A549 (cell line): ENCODE data around the gene KNOP1. TPM values are rescaled to one million over a fixed set of nuclear protein-coding genes. Genes with fewer than 3 reads are reported as not detected.

Source experiments
- ATAC-seq, 2 experiments: fragments of 200-7000 bp in 1 of 2; fragments of >200 bp in 1 of 2; cut with Nextera tagmentation in 1 of 2; cut with Tn5 transposase in 1 of 2; 3 replicates each; pipeline versions ENCODE4 v1.8.0 to v1.9.1; 2018 to 2020; ENCODE audit warnings: mild to moderate bottlenecking in 1 of 2, moderate library complexity in 1 of 2
- CTCF ChIA-PET: fragments of 300-600 bp; sonication (Branson Sonifier 250); formaldehyde crosslinking; extraction: SDS; loops from one replicate; lab custom pipeline; 2021; ENCODE audit warnings: antibody characterized with exemption, inconsistent platforms; lab: Yijun Ruan, JAX
- POLR2A ChIA-PET: fragments of 350-600 bp; formaldehyde crosslinking; extraction: SDS; loops from one replicate; lab custom pipeline; 2021; ENCODE audit warnings: antibody characterized with exemption, inconsistent platforms; lab: Yijun Ruan, JAX
- DNase-seq, 2 experiments: peaks; one replicate each; pipeline versions ENCODE4 v3.0.0 to v3.0.0-alpha.2; 2011 to 2016; ENCODE audit warnings: low read depth in 1 of 2, low spot score in 1 of 2
- FAIRE-seq: peaks from 2 replicates; lab custom pipeline; 2011; peaks lifted over from hg19 to GRCh38; lab: Jason Lieb, UNC
- H3K27ac ChIP-seq, 2 experiments: fragments of >200 bp; sonication (Bioruptor Twin); formaldehyde crosslinking; 3 replicates each; pipeline ENCODE4 v1.5.1; 2016 to 2017
- H3K4me1 ChIP-seq: fragments of >200 bp; sonication (Bioruptor Twin); formaldehyde crosslinking; 3 replicates; pipeline ENCODE4 v1.6.1; 2016
- H3K4me2 ChIP-seq: fragments of >200 bp; sonication (Bioruptor Twin); formaldehyde crosslinking; 3 replicates; pipeline ENCODE4 v1.6.1; 2016
- H3K4me3 ChIP-seq: fragments of >200 bp; sonication (Bioruptor Twin); formaldehyde crosslinking; 3 replicates; pipeline ENCODE4 v1.5.1; 2016
- H3K9me3 ChIP-seq: fragments of >200 bp; sonication (Bioruptor Twin); formaldehyde crosslinking; 3 replicates; pipeline ENCODE4 v1.6.1; 2016
- ATOH8 ChIP-seq: fragments of 250-450 bp; sonication (Bioruptor Pico); IDR thresholded peaks from 2 replicates; pipeline ENCODE4 v1.5.0; 2020; ENCODE audit warnings: low read depth, mild to moderate bottlenecking, moderate library complexity
- BCL3 ChIP-seq: fragments of >200 bp; sonication (Bioruptor Twin); formaldehyde crosslinking; IDR thresholded peaks from 3 replicates; pipeline ENCODE4 v1.6.1; 2016
- CBX2 ChIP-seq: fragments of 200-600 bp; sonication (generic); IDR thresholded peaks from 2 replicates; pipeline ENCODE4 v1.6.1; 2016; ENCODE audit warnings: low read depth, mild to moderate bottlenecking, borderline replicate concordance
- CEBPB ChIP-seq, 2 experiments: fragments of >200 bp in 1 of 2; sonication (Bioruptor Twin) in 1 of 2; formaldehyde crosslinking in 1 of 2; IDR thresholded peaks; 2 replicates each; pipeline ENCODE4 v1.6.1; 2012 to 2016
- E2F6 ChIP-seq: IDR thresholded peaks from 2 replicates; pipeline ENCODE4 v1.6.1; 2012; ENCODE audit warnings: low read depth, borderline replicate concordance
- FOSB ChIP-seq: fragments of 250-450 bp; sonication (Bioruptor Pico); IDR thresholded peaks from 2 replicates; pipeline ENCODE4 v1.5.0; 2020; ENCODE audit warnings: mild to moderate bottlenecking, moderate library complexity
- FOSL2 ChIP-seq, 2 experiments: fragments of 450-650 bp in 1 of 2; fragments of >200 bp in 1 of 2; sonication (Bioruptor Twin) in 1 of 2; formaldehyde crosslinking; IDR thresholded peaks; 2 replicates each; pipeline versions ENCODE4 v1.5.0 to v1.6.1; 2016 to 2020; ENCODE audit warnings: mild to moderate bottlenecking in 1 of 2, moderate library complexity in 1 of 2
- GATA3 ChIP-seq: IDR thresholded peaks from 2 replicates; pipeline ENCODE4 v1.6.1; 2012; ENCODE audit warnings: borderline replicate concordance
- HDAC2 ChIP-seq: fragments of 200-600 bp; sonication (generic); IDR thresholded peaks from 2 replicates; pipeline ENCODE4 v1.6.1; 2016
- HES2 ChIP-seq: fragments of >200 bp; sonication (Bioruptor Twin); formaldehyde crosslinking; IDR thresholded peaks from 2 replicates; pipeline ENCODE4 v1.6.1; 2016
- HEYL ChIP-seq: fragments of 250-450 bp; sonication (Bioruptor Pico); IDR thresholded peaks from 2 replicates; pipeline ENCODE4 v1.8.0; 2021; ENCODE audit warnings: mild to moderate bottlenecking, moderate library complexity
- HMGXB4 ChIP-seq: fragments of 250-450 bp; sonication (Bioruptor Pico); IDR thresholded peaks from 2 replicates; pipeline ENCODE4 v1.5.0; 2021; ENCODE audit warnings: mild to moderate bottlenecking, moderate library complexity, borderline replicate concordance
- HOXB5 ChIP-seq: fragments of 250-450 bp; sonication (Bioruptor Pico); IDR thresholded peaks from 2 replicates; pipeline ENCODE4 v1.5.0; 2020; ENCODE audit warnings: mild to moderate bottlenecking, moderate library complexity
- KDM1A ChIP-seq: fragments of 200-600 bp; sonication (generic); IDR thresholded peaks from 2 replicates; pipeline ENCODE4 v1.6.1; 2016; ENCODE audit warnings: low read depth, mild to moderate bottlenecking
- MAX ChIP-seq: IDR thresholded peaks from 2 replicates; pipeline ENCODE4 v1.6.1; 2012
- MYC ChIP-seq: IDR thresholded peaks from 2 replicates; pipeline ENCODE4 v1.6.1; 2012; ENCODE audit warnings: mild to moderate bottlenecking, inconsistent platforms, low read length, improper control_type of control experiment, borderline replicate concordance
- NPAS2 ChIP-seq: fragments of 250-450 bp; sonication (Bioruptor Pico); IDR thresholded peaks from 2 replicates; pipeline ENCODE4 v1.8.0; 2022; ENCODE audit warnings: mild to moderate bottlenecking, moderate library complexity, borderline replicate concordance
- NR3C1 ChIP-seq: fragments of >200 bp; sonication (Bioruptor Twin); formaldehyde crosslinking; IDR thresholded peaks from 3 replicates; pipeline ENCODE4 v1.6.1; 2017
- PBX3 ChIP-seq: IDR thresholded peaks from 2 replicates; pipeline ENCODE4 v1.6.1; 2012
- POLR2A ChIP-seq: IDR thresholded peaks from 2 replicates; pipeline ENCODE4 v1.6.1; 2012; ENCODE audit warnings: mild to moderate bottlenecking, low read length
- POLR2AphosphoS2 ChIP-seq: conservative IDR thresholded peaks from 2 replicates; pipeline ENCODE4 v1.6.1; 2012; ENCODE audit warnings: low read length, improper control_type of control experiment, inconsistent platforms
- RAD21 ChIP-seq, 2 experiments: fragments of >200 bp in 1 of 2; sonication (Bioruptor Twin) in 1 of 2; formaldehyde crosslinking in 1 of 2; IDR thresholded peaks in 1 of 2; conservative IDR thresholded peaks in 1 of 2; 2 replicates in 1 of 2; 3 replicates in 1 of 2; pipeline ENCODE4 v1.6.1; 2012 to 2018; ENCODE audit warnings: inconsistent platforms in 1 of 2
- RARB ChIP-seq: fragments of 250-450 bp; sonication (Bioruptor Pico); IDR thresholded peaks from 2 replicates; pipeline ENCODE4 v1.8.0; 2021; ENCODE audit warnings: mild to moderate bottlenecking, moderate library complexity
- RCOR1 ChIP-seq: fragments of 150-350 bp; IDR thresholded peaks from 2 replicates; pipeline ENCODE4 v1.6.1; 2014; ENCODE audit warnings: antibody characterized with exemption, low read length, low read depth
- RFX5 ChIP-seq: fragments of 450-650 bp; IDR thresholded peaks from 2 replicates; pipeline ENCODE4 v1.7.1; 2014; ENCODE audit warnings: antibody characterized with exemption, mild to moderate bottlenecking, moderate library complexity
- RNF2 ChIP-seq: fragments of 200-600 bp; sonication (generic); IDR thresholded peaks from 2 replicates; pipeline ENCODE4 v1.6.1; 2016; ENCODE audit warnings: low read depth, mild to moderate bottlenecking, antibody characterized with exemption, moderate library complexity, borderline replicate concordance
- SMC3 ChIP-seq: fragments of >200 bp; sonication (Bioruptor Twin); formaldehyde crosslinking; IDR thresholded peaks from 3 replicates; pipeline ENCODE4 v1.6.1; 2018; ENCODE audit warnings: inconsistent platforms
- SREBF2 ChIP-seq: fragments of 450-650 bp; IDR thresholded peaks from 2 replicates; pipeline ENCODE4 v1.6.1; 2014; ENCODE audit warnings: mild to moderate bottlenecking, moderate library complexity
- TFCP2L1 ChIP-seq: fragments of 250-450 bp; sonication (Bioruptor Pico); IDR thresholded peaks from 2 replicates; pipeline ENCODE4 v1.5.0; 2021; ENCODE audit warnings: mild to moderate bottlenecking
- USF2 ChIP-seq: fragments of 450-650 bp; IDR thresholded peaks from 2 replicates; pipeline ENCODE4 v1.6.1; 2014; ENCODE audit warnings: antibody characterized with exemption
- ZNF302 ChIP-seq: fragments of 250-450 bp; sonication (Bioruptor Pico); IDR thresholded peaks from 2 replicates; pipeline ENCODE4 v1.9.0; 2021; ENCODE audit warnings: inconsistent platforms, mild to moderate bottlenecking, moderate library complexity
- ZSCAN20 ChIP-seq: fragments of 250-450 bp; sonication (Bioruptor Pico); IDR thresholded peaks from 2 replicates; pipeline ENCODE4 v1.8.0; 2022; ENCODE audit warnings: mild to moderate bottlenecking, moderate library complexity
- WGBS: methylation state at CpG from one replicate; pipeline ENCODE4 v1.1.6; 2017; ENCODE audit errors: missing lambda C conversion rate; 5-methylcytosine and 5-hydroxymethylcytosine counted together
- polyA minus RNA-seq: library from RNA; depleted of rRNA, polyadenylated mRNA; stranded (reverse); fragments of >200 nt; gene quantifications from 2 replicates; pipeline ENCODE4 v1.2.3, GENCODE V29; 2011; rRNA and poly(A)+ RNA removed
- polyA plus RNA-seq, 4 experiments: library from polyadenylated mRNA; depleted of rRNA in 3 of 4; stranded (reverse); fragments of >200 nt; fragmentation: RNase III in 1 of 4; extraction: RNeasy Plus Mini Kit Qiagen cat#74134 plus additional on column Dnase treatment in 1 of 4; gene quantifications; 2 replicates in 3 of 4; 3 replicates in 1 of 4; pipeline ENCODE4 v1.2.3, GENCODE V29; 2011 to 2017

The KNOP1 gene
- polyA plus RNA-seq (2011; rRNA removed) (26.2 and 44.8 TPM in 2 replicates), polyA plus RNA-seq (2017; fragmentation: RNase III; extraction: RNeasy Plus Mini Kit Qiagen cat#74134 plus additional on column Dnase treatment) (38.2 to 39.2 TPM (median 39.1 TPM) in 3 replicates), polyA minus RNA-seq (20.1 and 20.5 TPM in 2 replicates)
- 12.5 and 15.0 TPM in 2 replicates for polyA plus RNA-seq (2012; cell fraction: cytosol; rRNA removed)
- 9.4 and 13.7 TPM in 2 replicates for polyA plus RNA-seq (2012; cell fraction: nucleus; rRNA removed)

- ChIA-PET CTCF (interaction anchor here (0.7 to 3.3 kb wide), 7 partner anchors 14 to 166 kb away, joined by 3 to 18 read pairs (median 4); partner anchors contain the start of gene GPRC5B), POLR2A (interaction anchor here (0.7 to 1.6 kb wide), 7 partner anchors 11 to 188 kb away, joined by 3 to 10 read pairs (median 4); partner anchors contain the start of gene VPS35L)
- FAIRE-seq (no peak), DNase-seq (peak; percentile 90), ATAC-seq (peak; percentile 95 to 97)
- WGBS, result 0% methylated on average over 11 of the region's 88 CpGs
- Histone ChIP-seq H3K4me2 (peak within 1 kb of the TSS; percentile 86), H3K9me3 (no peaks in the 10 kb centered on the region), H3K27ac (peak within 1 kb of the TSS; percentile 89 to 92), H3K4me3 (peak within 1 kb of the TSS; percentile 89), H3K4me1 (peaks cover 28% of the 10 kb centered on the region)
- 0 out of 3 replicates have a peak, but pooled peaks have one; percentile 6 for TF ChIP-seq SMC3
- TF ChIP-seq MAX, result peak; percentile 97
- TF ChIP-seq E2F6, result peak; percentile 64; the same call in 1 of the 2 replicates
- no peak for TF ChIP-seq TFCP2L1
- no peak for TF ChIP-seq FOSB
- peak; percentile 75 for TF ChIP-seq POLR2A
- TF ChIP-seq HOXB5 (CRISPR knock-in tag), result no peak
- TF ChIP-seq BCL3, result peak; percentile 83; the same call in 2 of the 3 replicates
- TF ChIP-seq SREBF2, result no peak
- no peak for TF ChIP-seq RFX5
- no peak for TF ChIP-seq CBX2
- no peak for TF ChIP-seq RARB (CRISPR knock-in tag)
- TF ChIP-seq HDAC2, result no peak
- no peak for TF ChIP-seq RNF2
- no peak for TF ChIP-seq HMGXB4 (CRISPR knock-in tag)
- no peak for TF ChIP-seq RCOR1
- TF ChIP-seq MYC, result peak; percentile 94
- no peak for TF ChIP-seq ZNF302 (CRISPR knock-in tag)
- TF ChIP-seq CEBPB (IDR thresholded peaks at IDR 0.05), result peak in 1 of 2 experiments; percentile 49; a peak in 1 of 4 replicates
- TF ChIP-seq HEYL, result no peak
- TF ChIP-seq HES2, result no peak
- no peak for TF ChIP-seq FOSL2 (IDR thresholded peaks at IDR 0.05)
- TF ChIP-seq FOSL2 (CRISPR knock-in tag; IDR thresholded peaks at IDR 0.05), result no peak
- no peak for TF ChIP-seq NPAS2 (CRISPR knock-in tag)
- TF ChIP-seq USF2, result peak; percentile 50; the same call in 1 of the 2 replicates
- no peak; the same call in 1 of the 2 replicates for TF ChIP-seq KDM1A
- TF ChIP-seq GATA3, result no peak
- TF ChIP-seq ATOH8, result no peak
- TF ChIP-seq NR3C1, result no peak
- TF ChIP-seq POLR2AphosphoS2, result no peak
- TF ChIP-seq RAD21 (conservative IDR thresholded peaks at IDR 0.05 in 1 of 2, IDR thresholded peaks at IDR 0.05 in 1 of 2), result no peak
- no peak for TF ChIP-seq ZSCAN20 (CRISPR knock-in tag)
- TF ChIP-seq PBX3, result no peak
Observed at GRCh38 chr16:19717741-19718623, at the start of gene KNOP1, which contains the start of gene IQCK. Gene KNOP1, minus strand, starts transcription at chr16:19718227. Its CDS starts 3,192 bp downstream, at chr16:19715035. Gene IQCK, plus strand, starts transcription at chr16:19718271. Its CDS starts 36 bp downstream, at chr16:19718307.
